Measurements from ENCODE around the gene RHEBL1. TPM values are rescaled to one million over a fixed set of nuclear protein-coding genes. Genes with fewer than 3 reads are reported as not detected.

Gene RHEBL1
- total and polyA plus RNA-seq, 2 of the 8 experiments (the other 6 are each of a cell fraction or from before 2014, with no cell fraction given): 7.5 to 9.4 TPM

DNA sequence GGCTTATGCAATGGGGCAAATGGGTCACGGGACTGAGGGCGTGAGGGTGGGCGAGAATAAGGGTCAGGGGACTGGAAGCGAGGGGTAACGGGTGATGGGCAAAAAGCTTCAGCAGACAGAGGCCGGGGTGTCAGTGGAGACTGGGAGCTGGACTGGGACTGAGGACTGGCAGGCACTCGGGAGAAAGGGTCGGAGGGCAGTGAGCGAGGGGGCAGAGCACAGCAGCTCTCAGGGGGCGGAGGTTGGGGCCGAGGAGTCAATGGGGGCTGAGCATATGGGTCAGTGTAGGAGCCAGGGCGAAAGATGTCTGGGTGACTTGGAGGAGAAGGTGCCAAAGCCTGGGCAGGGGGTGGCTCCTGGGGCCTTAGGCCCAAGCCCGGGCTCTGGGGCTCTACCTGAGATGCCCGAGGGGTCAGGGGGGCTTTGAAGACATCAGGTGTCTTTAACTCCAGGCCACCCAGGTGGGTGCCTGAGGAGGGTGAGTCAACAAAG is 29.4 kb downstream of the RHEBL1 start:
- Histone ChIP-seq H4K20me1 (replicated peaks in 1 of 2; ENCODE audit: control insufficient read depth in 1 of 2, insufficient read depth in 2 of 2, low read length in 2 of 2) (peaks cover 15 to 33% of the 10 kb centered on the region in 2 experiments), H3K79me1 (ENCODE audit: low read depth, low read length) (no peaks in the 10 kb centered on the region; the same call in 1 of the 2 replicates), H3K56ac (replicated peaks; ENCODE audit: insufficient read length, low read depth, low read length) (no peak overlapping the region), H3K9ac (replicated peaks in 1 of 4; ENCODE audit: extremely low read depth in 1 of 4, low read depth in 3 of 4, low read length in 3 of 4) (no peak overlapping the region), H3K18ac (ENCODE audit: extremely low read depth, low read length) (no peak overlapping the region), H3K27ac (ENCODE audit: low read depth, low read length) (no peak overlapping the region), H2BK20ac (ENCODE audit: low read length) (no peak overlapping the region), H2BK15ac (ENCODE audit: low read length) (no peak overlapping the region), H3K79me2 (ENCODE audit: control insufficient read depth in 1 of 2, insufficient read depth in 2 of 2, low read length in 2 of 2) (no peaks in the 10 kb centered on the region), H3K9me3 (ENCODE audit: insufficient read depth in 2 of 2, low read depth in 1 of 2, low read length in 1 of 2) (no peaks in the 10 kb centered on the region), H2BK12ac (ENCODE audit: low read depth, low read length) (no peak overlapping the region), H3K27me3 (replicated peaks in 1 of 4; ENCODE audit: control insufficient read depth in 3 of 4, extremely low read depth in 1 of 4, insufficient read depth in 3 of 4, low read length in 3 of 4) (no peaks in the 10 kb centered on the region), H4K91ac (replicated peaks; ENCODE audit: insufficient read length, low read length) (no peak overlapping the region), H3K14ac (ENCODE audit: insufficient read length) (no peak overlapping the region), H4K8ac (ENCODE audit: extremely low read depth, insufficient read depth, low read length) (no peak overlapping the region), H3K4me2 (ENCODE audit: insufficient read depth in 1 of 2, low read depth in 2 of 2, low read length in 2 of 2) (no peak overlapping the region), H3K23ac (ENCODE audit: insufficient read length) (no peak overlapping the region), H3K36me3 (ENCODE audit: control insufficient read depth in 2 of 4, insufficient read depth in 4 of 4, low read length in 3 of 4) (peaks cover 52 to 87% (median 80%) of the 10 kb centered on the region in 4 experiments), H3K4me1 (replicated peaks in 1 of 4; ENCODE audit: control insufficient read depth in 3 of 4, insufficient read depth in 4 of 4, low read length in 3 of 4) (no peaks in the 10 kb centered on the region), H3K4ac (replicated peaks; ENCODE audit: insufficient read length, low read depth, low read length) (no peak overlapping the region), H2BK5ac (ENCODE audit: low read depth, low read length) (no peak overlapping the region), H2AFZ (ENCODE audit: low read length) (no peak overlapping the region), H2AK5ac (ENCODE audit: low read depth, low read length) (no peak overlapping the region), H3K23me2 (ENCODE audit: low read depth, low read length) (no peaks in the 10 kb centered on the region), H2BK120ac (replicated peaks; ENCODE audit: low read depth, low read length) (no peak overlapping the region), H3K4me3 (ENCODE audit: extremely low read depth in 1 of 4, insufficient read depth in 2 of 4, low read depth in 3 of 4, low read length in 4 of 4) (no peak overlapping the region), H4K5ac (ENCODE audit: insufficient read length, low read depth, low read length) (no peak overlapping the region)
- FAIRE-seq (no peak), DNase-seq (ENCODE audit: low read depth in 1 of 2, low spot score in 2 of 2) (no peak)
- WGBS, 2 experiments (ENCODE audit: extremely low coverage in 1 of 2, insufficient coverage in 1 of 2, insufficient read length in 1 of 2, insufficient replicate concordance in 2 of 2, low coverage in 1 of 2, low lambda C conversion rate in 2 of 2, missing lambda C conversion rate in 1 of 2): 96% methylated on average over 8 of the region's 14 CpGs; no CpG with 5 or more reads in 1 of the 2 experiments
- ChIA-PET CTCF (ENCODE audit: partially characterized antibody) (interaction anchor here (0.7 to 12.2 kb wide), 12 partner anchors 6 to 220 kb away, joined by 3 to 126 read pairs (median 4); no protein-coding TSS in a partner anchor), POLR2A (ENCODE audit: partially characterized antibody) (interaction anchor here (1.3 to 22.2 kb wide), 4 partner anchors 0 to 30 kb away, joined by 3 to 339 read pairs (median 171); no protein-coding TSS in a partner anchor)
- no peak for TF ChIP-seq SIX5 (IDR thresholded peaks at IDR 0.05; ENCODE audit: low read depth, low read length)
- no peak for TF ChIP-seq TAF1 (IDR thresholded peaks at IDR 0.05; ENCODE audit: low read depth, low read length)
- no peak for TF ChIP-seq CHD2 (IDR thresholded peaks at IDR 0.05; ENCODE audit: low read length)
- no peak for TF ChIP-seq YY1 (IDR thresholded peaks at IDR 0.05; ENCODE audit: low read depth, low read length)
- no peak for TF ChIP-seq GTF2F1 (IDR thresholded peaks at IDR 0.05; ENCODE audit: borderline replicate concordance, low read depth, low read length)
- TF ChIP-seq SIRT6 (IDR thresholded peaks at IDR 0.05; ENCODE audit: low read length): no peak
- no peak for TF ChIP-seq KDM4A (IDR thresholded peaks at IDR 0.05; ENCODE audit: low read depth, low read length, severe bottlenecking)
- no peak for TF ChIP-seq RFX5 (IDR thresholded peaks at IDR 0.05; ENCODE audit: borderline replicate concordance, low read depth, low read length)
- TF ChIP-seq CEBPB (IDR thresholded peaks at IDR 0.05; ENCODE audit: low read depth, low read length): no peak
- no peak for TF ChIP-seq CTBP2 (IDR thresholded peaks at IDR 0.05; ENCODE audit: borderline replicate concordance, insufficient read depth, insufficient read length, low read length)
- TF ChIP-seq ZNF274 (IDR thresholded peaks at IDR 0.05; ENCODE audit: borderline replicate concordance, extremely low read depth, low read length): no peak
- TF ChIP-seq RXRA (IDR thresholded peaks at IDR 0.05; ENCODE audit: insufficient read depth, low read depth, low read length): no peak

Measured in H1 (cell line).